Ishikawa (cell line): ENCODE results near the gene VN1R5.

Source experiments
- CEBPB ChIP-seq: IDR thresholded peaks from 2 replicates; pipeline ENCODE4 v1.6.1; 2012
- CREB1 ChIP-seq: IDR thresholded peaks from 2 replicates; pipeline ENCODE4 v1.6.1; 2012; ENCODE audit warnings: low read depth
- EGR1 ChIP-seq: IDR thresholded peaks from 2 replicates; pipeline ENCODE4 v1.6.1; 2012
- EP300 ChIP-seq: IDR thresholded peaks from 2 replicates; pipeline ENCODE4 v1.6.1; 2012; ENCODE audit warnings: borderline replicate concordance
- FOXM1 ChIP-seq: IDR thresholded peaks from 2 replicates; pipeline ENCODE4 v1.6.1; 2012; ENCODE audit warnings: low read depth, borderline replicate concordance
- MAX ChIP-seq: IDR thresholded peaks from 2 replicates; pipeline ENCODE4 v1.6.1; 2012
- NFIC ChIP-seq: IDR thresholded peaks from 2 replicates; pipeline ENCODE4 v1.6.1; 2012
- RAD21 ChIP-seq: IDR thresholded peaks from 2 replicates; pipeline ENCODE4 v1.6.1; 2012; ENCODE audit warnings: low read depth
- REST ChIP-seq: IDR thresholded peaks from 2 replicates; pipeline ENCODE4 v1.6.1; 2012; ENCODE audit warnings: low read depth, mild to moderate bottlenecking
- TAF1 ChIP-seq: IDR thresholded peaks from 2 replicates; pipeline ENCODE4 v1.6.1; 2012; ENCODE audit warnings: low read depth, mild to moderate bottlenecking
- TCF12 ChIP-seq: IDR thresholded peaks from 2 replicates; pipeline ENCODE4 v1.6.1; 2012; ENCODE audit warnings: low read depth
- TEAD4 ChIP-seq: IDR thresholded peaks from 2 replicates; pipeline ENCODE4 v1.6.1; 2012
- USF1 ChIP-seq: IDR thresholded peaks from 2 replicates; pipeline ENCODE4 v1.6.1; 2012
- YY1 ChIP-seq: IDR thresholded peaks from 2 replicates; pipeline ENCODE4 v1.6.1; 2012; ENCODE audit warnings: low read depth
- ZBTB7A ChIP-seq: IDR thresholded peaks from 2 replicates; pipeline ENCODE4 v1.6.1; 2012; ENCODE audit warnings: low read depth

VN1R5 gene

GRCh38 chr1:247291833-247292561 is 36.1 kb downstream of the VN1R5 start:
- TF ChIP-seq NFIC: no peak

DNA sequence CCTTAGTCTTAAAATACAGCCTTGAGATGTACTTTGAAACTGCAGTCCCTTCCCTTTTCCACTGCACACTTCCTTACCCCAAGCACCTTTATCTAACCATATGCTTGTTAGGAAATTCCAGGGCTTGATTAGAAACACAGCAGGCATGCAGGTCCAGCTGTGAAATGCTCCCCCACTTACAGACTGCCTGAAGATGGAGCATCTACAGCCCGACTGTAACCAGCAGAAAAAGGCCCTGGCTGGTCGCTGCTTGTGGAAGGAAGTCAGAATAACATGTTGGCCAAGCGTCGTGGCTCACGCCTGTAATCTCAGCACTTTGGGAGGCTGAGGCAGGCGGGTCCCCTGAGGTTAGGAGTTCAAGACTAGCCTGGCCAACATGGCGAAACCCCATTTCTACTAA is 37.2 kb downstream of the VN1R5 start:
- TF ChIP-seq YY1 (no peak), MAX (no peak), FOXM1 (no peak), TEAD4 (no peak), EP300 (no peak)

GRCh38 chr1:247294282-247294681 is 38.4 kb downstream of the VN1R5 start:
- TF ChIP-seq CREB1 (no peak), YY1 (no peak), RAD21 (no peak), CEBPB (no peak), NFIC (no peak), EP300 (no peak), REST (no peak), FOXM1 (no peak), ZBTB7A (no peak), TEAD4 (no peak), EGR1 (no peak), TAF1 (no peak), TCF12 (no peak), MAX (no peak), USF1 (no peak)

DNA sequence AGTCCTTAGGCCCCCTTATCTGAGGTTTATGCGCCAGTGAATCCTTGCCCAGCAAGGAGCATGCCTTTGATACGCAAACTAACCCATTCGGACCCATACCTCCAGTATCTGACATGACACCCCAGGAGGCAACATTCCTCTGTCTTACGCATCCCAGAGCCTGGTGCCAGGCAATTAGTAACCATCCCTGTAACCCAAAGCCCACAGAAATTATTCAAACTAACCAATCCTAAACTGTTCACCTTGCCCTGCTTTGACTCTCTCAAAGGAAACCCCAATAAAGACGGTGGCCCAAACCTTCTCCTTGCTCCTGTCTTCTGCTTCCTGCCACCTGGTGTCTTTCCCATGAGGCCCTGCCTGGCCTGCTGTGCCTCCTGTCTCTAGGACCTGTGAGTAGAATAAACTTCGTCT is 39.4 kb downstream of the VN1R5 start:
- TF ChIP-seq EP300 (no peak), ZBTB7A (no peak), TEAD4 (no peak), REST (no peak), TAF1 (no peak), NFIC (no peak)

DNA sequence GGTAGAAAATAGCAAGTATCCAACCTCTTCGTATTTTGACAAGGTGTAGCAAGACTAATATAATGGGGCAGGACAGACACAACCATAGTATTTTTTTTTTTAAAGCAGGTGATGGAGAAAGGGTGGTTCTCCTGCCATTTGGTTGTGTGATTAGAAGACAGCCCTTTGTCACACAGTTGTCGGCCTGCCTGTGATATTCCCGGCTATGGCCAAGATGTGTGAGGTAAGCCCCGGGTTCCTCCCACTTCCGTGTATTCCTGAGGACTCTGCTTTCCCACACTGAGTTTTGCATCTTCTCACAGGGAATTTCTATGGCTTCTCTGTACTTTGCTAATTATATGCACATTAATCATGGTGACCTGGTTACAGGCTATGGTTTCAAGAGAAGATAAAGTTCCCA is 39.9 kb downstream of the VN1R5 start:
- TF ChIP-seq FOXM1 (no peak), EP300 (no peak), CREB1 (no peak), EGR1 (no peak), ZBTB7A (no peak), TEAD4 (no peak), TCF12 (no peak), YY1 (no peak)

DNA sequence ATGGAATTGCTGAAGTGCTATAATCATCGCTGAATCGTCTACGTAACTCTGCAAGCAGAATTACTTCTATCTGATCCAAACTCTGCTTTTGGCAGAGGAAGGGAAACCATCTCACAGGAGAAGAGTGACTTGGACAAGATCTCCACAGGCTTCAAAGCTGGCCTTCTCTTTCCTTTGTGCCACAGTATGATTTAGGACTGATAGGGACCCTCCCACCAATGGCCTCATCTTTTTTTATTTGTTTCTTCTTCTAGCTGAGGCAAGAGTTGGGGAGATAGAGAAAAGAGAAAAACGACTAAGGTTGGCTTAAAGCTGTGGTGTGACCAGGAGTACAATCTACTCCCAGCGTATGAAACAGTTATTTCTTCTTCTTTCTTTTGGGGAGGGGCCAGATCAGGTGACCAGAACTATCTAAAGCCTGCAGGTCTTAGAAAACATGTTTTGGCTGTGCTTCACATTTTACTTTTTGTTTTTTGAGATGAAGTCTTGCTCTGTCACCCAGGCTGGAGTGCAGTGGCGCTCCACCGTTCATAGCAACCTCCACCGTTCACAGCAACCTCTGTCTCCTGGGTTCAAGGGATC is 40.8 kb downstream of the VN1R5 start:
- no peak for TF ChIP-seq RAD21
- no peak for TF ChIP-seq TCF12
- no peak for TF ChIP-seq MAX
- no peak for TF ChIP-seq CEBPB

DNA sequence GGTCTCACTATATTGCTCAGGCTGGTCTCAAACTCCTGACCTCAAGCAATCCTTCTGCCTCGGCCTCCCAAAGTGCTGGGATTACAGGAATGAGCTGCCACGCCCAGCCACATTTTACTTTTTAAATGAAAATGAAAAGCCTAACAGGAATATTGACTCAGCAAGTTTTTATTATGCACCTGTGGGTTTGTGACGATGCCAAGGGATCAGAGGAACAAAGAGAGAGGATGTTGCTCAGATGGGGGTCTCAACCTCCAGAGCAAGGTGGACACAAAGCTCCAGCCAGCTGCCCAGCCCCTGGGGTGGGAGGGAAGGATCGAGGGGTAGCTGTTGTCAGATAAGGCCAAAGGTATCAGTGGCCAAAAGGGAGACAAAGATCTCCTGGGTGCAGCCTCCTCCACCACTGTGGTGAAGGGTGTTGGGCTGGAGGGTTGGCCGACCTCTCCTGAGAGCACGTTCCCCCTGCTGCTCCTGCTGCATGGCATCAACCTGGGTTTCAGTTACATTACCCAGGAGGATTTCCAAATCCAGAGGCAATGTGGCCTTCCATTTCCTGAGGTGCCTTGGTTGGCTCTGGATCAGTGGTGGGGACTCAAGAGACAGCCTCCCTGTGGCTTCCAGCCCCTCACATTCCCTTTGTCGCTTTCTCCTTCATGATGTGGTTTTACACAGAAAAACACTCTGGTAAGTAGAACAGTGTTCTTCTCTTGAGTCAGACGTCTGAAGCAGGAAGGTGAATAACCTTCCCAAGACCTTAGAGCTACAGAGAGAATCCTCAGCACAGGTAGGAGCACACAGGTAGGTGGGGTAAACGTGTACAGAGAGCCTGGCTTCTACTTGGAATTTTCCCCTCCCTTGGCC is 41.6 kb downstream of the VN1R5 start:
- no peak for TF ChIP-seq TEAD4
- no peak for TF ChIP-seq USF1
- no peak for TF ChIP-seq ZBTB7A
- no peak for TF ChIP-seq CEBPB
- no peak for TF ChIP-seq FOXM1
- no peak for TF ChIP-seq YY1
- no peak for TF ChIP-seq MAX
- TF ChIP-seq REST: no peak
- TF ChIP-seq RAD21: no peak
- no peak for TF ChIP-seq TCF12
- no peak for TF ChIP-seq NFIC
- TF ChIP-seq EGR1: no peak
- no peak for TF ChIP-seq EP300
- no peak for TF ChIP-seq CREB1
- TF ChIP-seq TAF1: no peak
